OCI-LY3 (cell line): Measurements from ENCODE around the gene ZNF618.

Experiments used
- CTCF ChIP-seq: fragments of 200-600, 300-600 bp; sonication (generic); IDR thresholded peaks from 2 replicates; pipeline ENCODE4 v1.5.1; 2014; ENCODE audit warnings: antibody characterized with exemption, low read length, low read depth
- EZH2phosphoT487 ChIP-seq: fragments of 200-600 bp; shearing (Covaris generic); IDR thresholded peaks from 2 replicates; pipeline ENCODE4 v1.6.1; 2018; ENCODE audit warnings: antibody characterized with exemption, mixed run types, low read depth

- TF ChIP-seq CTCF, result no peak
- TF ChIP-seq EZH2phosphoT487, result no peak
Observed at GRCh38 chr9:114050646-114051045, 174.5 kb downstream of the ZNF618 start.
